ENCODE measurements around the gene COPA.

COPA gene

DNA sequence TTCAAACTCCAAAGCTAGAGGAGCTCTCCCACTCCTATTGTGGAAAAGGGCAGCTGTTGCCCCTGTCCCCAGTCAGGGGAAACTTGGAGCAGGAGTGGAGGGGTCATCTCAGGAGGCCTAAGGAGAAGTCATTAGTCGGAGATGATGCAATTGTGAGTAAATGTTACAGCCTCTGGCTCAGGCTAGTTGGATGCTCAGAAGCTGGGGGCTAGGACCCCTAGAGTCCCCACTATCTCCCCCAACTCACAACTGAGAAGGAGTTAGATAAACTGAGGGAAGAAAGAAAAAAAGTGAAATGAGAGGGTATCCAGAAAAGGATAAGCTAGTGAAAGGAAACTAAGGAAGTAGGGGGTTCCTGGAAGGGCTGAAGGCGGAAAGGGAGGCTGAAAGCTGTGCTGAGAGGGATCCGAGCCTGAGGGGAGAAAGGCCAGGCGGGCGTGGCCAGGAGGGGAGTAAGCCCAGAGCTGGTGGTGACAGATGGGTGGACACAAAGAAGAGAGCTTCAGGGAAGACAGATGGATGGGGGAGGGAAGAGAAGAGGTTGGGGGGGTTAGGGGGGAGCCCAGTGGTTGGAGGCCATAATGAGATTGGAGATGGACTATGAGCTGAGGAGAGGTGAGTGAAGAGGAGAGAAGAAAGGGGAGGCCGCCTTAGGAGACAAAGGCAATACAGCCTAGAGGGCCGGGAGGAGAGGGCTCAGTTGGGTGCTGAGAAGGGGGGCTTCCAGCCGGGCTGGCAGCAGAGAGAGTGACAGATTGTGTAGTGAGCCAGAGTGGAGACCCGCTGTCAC is 19.3 kb upstream of the COPA start:
- DNase-seq = no peak

DNA sequence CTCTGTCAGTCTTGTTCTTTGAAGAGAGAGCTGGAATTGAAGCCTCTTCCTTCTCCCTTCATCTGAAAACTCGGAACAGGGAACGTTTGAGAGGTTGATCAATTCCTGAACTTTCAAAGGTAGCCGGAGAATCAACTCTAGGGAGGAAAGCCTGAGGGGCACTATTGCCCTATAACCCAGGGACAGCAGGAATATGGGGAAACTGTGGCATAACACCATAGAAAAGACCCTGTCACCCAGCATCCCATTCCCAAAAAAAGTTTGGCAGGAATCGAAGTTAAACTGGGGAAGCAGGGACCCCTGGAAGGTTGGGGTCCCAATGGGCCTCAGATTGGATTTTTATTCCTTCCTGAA is 18.7 kb upstream of the COPA start:
- no peak for DNase-seq

DNA sequence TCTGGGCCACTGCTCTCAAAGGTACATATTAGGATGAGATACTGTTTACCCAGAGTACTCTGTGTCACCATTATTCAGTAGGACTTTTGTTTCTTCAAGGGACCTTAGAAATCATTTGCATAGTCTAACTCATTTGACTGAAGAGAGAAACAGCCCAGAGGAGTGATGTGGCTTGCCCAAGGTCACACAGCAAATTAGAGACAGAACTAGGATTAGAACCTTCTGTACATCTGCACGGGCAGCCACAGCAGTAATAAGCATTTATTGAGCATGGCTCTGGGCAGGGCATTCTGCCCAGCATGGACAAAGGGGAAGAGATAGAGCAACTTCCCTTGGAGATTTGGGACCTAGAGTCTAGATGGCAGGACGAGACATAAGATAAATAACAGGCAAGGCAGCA is 18.1 kb upstream of the COPA start:
- no peak for DNase-seq

DNA sequence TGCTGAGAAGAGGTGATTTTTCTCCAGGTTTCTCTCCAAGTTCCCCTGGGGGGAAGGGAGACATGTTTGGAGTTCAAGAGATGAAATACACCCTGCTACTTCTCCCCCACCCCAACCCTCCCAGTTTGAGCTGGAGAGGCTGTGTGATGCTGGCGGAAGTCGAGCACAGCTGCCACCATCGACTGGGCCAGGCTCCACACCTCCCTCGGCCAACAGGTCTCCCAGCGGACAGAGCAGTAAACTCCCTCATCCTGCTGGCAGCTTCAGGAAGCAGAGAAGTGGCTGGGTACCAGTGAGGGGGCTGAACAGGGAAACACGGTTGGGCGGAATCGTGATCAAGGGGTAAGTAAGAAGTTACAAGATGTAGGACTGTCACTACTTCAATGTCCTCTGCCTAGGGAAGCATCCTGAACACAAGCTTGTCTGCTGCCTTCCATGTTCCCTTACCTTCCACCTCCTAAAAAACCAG is 17.2 kb upstream of the COPA start:
- DNase-seq = no peak

DNA sequence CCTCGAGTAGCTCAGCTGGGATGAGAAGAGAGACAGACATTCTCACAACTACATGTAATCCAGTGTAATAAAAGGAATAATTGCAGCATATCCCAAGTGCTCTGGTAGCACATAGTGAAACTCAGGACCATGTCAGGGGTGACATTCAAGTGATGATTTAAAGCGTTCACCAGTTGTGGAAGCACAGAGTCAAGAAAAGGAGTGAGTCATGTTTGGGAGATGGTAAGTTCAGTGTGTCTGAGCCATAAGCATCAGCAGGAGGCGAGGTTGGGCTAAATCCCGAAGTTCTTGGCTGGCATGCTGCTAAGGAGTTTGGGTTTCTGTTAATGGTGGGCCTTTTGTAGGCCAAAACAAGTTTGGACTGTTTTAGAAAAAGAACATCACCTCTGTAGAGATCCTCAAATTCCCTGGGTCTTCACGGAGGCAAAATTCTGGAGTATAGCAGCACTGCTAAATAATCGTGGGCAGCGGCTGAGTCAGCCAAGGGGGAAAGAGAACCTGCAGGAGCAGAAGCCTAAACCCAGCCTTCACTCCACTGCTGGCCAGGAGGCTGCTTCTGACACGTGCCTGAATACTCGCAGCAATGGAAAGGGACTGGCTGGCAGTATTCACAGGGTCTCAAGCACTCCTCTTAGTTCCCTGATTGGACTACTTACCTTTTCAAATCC is 16.6 kb upstream of the COPA start:
- DNase-seq = no peak

DNA sequence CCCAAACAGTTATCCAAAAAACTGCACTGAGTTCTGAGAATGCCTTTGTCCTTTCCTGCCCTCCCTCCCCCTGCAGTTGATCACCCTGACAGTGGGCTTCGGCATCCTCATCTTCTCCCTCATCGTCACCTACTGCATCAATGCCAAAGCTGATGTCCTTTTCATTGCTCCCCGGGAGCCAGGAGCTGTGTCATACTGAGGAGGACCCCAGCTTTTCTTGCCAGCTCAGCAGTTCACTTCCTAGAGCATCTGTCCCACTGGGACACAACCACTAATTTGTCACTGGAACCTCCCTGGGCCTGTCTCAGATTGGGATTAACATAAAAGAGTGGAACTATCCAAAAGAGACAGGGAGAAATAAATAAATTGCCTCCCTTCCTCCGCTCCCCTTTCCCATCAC is 15.0 kb upstream of the COPA start:
- DNase-seq = no peak

DNA sequence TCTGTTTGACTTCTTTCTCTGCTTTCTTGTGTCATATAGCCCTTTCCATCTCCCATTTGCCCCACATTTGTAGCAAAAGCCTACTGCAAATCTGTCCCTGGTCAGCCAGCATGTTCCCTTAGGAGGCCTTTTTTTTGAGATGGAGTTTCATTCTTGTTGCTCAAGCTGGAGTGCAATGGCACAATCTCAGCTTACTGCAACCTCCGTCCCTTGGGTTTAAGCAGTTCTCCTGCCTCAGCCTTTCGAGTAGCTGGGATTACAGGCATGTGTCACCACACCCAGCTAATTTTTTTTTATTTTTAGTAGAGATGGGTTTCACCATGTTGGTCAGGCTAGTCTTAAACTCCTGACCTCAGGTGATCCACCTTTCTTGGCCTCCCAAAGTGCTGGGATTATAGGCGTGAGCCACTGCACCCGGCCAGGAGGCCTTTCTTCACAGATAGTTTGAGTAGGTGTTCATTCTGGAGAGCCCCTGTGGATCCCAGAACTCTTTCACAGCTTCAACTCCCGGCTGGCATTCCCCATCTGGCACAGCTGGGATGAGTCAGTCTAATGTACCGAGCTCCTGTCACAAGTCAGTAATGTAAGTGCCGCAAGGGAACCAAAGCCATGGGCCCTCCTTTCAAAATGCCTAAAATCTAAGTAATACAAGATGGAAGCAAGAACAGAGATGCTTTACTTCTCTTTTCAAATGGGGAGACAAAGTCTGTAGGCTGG is 14.4 kb upstream of the COPA start:
- DNase-seq = no peak

DNA sequence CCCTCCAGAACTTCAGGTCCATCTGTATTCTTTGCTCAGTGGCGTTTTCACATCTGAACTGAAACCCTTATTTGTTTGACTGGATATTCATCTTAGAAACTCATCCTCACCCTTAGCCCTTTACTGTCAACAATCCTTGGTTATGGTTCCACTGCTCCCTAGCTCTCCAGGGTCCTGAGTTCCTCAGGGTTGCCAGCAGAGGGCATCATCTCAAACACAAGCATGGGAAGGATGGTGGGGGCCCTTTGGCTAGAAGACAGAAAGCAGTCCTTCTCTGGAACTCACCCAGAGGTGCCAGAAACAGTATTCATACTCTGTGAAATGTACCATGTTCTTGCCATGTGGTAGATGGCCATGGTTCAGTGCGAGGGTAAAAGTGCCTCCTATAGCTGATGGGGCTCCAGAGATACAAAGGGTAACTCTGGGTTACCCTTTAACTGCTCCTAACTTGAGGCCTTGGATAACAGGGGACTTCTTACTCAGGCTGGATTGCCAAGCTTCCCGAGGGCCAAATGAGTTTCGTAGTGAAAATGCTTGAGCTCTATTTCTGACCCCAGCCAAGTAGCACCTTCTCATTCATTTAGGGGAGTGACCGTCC is 11.4 kb upstream of the COPA start:
- peak in 1 of 5 experiments; percentile 40 for DNase-seq

DNA sequence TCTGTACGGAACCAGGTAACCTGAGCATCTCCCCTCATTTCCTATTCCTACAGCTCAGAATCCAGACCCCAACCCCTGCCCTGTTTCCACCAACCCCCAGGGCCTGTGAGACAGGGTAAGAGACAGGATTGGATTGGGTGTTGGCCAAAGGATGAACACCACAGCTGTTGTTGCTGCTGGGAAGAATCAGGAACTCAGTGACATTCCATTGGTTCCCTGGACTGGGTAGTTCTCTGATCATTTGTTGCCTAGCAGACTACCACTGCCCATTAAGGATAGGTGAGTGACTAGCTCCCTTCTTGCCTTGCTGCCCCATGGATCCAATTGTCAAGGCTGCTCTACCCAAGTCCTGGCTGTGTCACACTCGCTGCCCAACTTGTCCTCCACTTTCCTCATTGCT is 10.2 kb upstream of the COPA start:
- DNase-seq = no peak

DNA sequence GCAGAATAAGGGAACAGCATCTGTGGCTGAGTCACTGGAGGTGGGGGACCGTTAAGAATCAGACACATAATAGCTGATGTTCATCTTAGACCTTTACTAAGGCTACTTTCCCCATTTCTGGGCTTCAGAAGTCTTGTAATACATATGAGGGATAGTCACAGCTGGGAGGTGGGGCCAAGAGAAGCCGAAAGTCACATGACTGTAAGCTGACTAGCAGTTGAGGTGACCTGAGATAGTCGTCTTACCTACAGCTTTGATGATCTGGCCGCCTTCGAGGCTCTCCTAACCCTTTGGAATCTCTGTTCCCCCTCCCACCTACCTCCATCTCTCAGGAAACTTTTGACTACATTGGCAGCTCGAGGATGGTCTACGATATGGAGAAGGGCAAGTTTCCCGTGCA is 9.5 kb upstream of the COPA start:
- DNase-seq = no peak

DNA sequence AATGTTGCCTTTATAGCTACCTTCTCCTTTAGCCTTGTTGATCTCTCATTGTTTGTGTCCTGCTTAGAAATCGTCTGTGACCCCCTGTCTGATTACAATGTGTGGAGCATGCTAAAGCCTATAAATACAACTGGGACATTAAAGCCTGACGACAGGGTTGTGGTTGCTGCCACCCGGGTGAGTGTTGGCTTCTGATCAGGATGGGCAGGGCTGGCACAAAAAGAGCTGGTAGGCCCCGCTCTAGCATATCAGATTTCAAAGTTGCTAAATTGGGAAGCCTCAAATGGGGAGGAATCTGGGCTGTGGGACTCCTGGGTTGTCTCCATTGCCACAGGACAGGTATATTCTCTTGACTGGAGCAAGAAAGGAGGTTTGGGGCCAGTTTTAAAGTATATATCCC is 8.6 kb upstream of the COPA start:
- no peak for DNase-seq

DNA sequence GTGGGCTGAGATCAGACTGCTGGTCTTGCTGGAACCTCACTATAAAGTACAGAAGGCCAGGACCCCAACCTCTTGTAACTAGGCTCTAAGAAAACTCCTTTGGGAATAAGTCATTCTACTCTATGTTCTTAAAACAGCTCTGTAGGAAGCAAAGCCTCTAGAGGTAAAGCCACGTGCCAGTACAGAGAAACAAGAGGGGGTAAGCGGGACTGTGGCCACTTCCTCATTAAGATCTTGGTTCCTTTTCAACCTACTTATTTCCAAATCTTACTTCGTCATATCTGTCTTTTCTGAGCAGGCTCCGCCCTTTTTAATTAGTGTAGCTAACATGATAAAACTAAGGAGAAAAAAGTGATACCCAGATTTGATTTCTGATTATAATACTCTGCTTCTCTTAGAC is 3.9 kb upstream of the COPA start:
- DNase-seq = no peak

DNA sequence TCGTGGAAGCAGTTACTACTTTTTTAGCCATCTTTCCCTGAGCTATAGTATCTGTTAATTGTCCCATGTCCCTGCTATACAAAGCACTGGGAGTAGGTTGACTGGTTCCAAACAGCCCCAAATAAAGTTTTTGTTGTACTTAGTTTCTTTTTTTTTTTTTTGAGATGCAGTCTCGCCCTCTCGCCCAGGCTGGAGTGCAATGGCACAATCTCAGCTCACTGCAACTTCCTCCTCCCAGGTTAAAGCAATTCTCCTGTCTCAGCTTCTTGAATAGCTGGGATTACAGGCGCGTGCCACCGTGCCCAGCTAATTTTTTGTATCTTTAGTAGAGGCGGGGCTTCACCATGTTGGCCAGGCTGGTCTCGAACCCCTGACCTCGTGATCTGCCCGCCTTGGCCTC is 3.4 kb upstream of the COPA start:
- no peak for DNase-seq

DNA sequence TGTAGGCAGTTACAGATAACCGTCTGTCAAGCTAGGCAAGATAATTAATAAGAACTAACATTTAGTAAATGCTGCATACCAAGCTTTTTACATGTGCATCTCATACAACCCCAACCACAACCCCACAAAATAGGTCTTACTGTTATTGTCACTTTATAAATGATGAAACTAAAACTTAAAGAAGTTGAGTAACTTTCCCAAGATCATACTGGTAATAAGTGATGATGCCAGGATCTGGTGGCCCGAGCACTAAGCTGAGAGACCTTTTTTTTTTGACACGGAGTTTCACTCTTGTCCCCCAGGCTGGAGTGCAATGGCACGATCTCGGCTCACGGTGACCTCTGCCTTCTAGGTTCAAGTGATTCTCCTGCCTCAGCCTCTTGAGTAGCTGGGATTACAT is 1.9 kb upstream of the COPA start:
- DNase-seq = no peak

DNA sequence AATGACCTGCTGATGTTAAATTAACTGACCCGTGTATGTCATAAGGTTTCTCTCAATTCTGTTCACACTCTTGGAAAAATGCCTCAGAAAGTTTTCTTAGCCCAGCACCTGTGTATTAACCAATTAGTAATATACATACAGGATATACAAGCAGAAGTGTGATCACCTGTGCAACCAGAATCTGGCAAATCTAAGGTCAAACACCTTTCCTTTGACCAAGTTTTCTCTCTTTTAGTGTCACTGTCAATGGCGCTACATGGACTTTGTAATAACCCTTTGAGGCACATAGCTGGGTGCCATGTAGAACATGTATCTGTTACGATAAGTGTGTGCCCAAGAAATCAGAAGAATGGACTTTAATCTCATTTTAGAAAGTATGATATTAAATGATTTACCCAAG is 1.2 kb upstream of the COPA start:
- no peak for DNase-seq

DNA sequence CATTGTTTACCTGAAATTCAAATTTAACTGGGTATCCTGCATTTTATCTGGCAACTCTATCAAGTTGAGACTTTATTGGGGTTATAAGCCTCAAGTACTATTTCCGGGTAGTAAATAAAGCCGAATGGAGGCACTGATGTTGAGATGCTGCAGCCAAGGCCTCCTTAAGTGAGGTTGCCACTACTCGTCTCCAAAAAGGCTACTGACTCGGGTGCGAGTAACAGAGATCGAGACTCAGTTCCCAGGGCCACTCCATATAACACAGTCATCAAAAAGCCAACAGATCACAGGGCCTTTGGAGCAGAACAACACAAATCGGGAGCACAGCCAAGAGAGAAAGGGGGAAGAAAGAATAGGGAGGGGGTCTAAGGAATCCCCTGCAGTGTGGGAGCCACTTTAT is 524 bp downstream of the COPA start:
- DNase-seq = peak in 1 of 5 experiments; percentile 48

DNA sequence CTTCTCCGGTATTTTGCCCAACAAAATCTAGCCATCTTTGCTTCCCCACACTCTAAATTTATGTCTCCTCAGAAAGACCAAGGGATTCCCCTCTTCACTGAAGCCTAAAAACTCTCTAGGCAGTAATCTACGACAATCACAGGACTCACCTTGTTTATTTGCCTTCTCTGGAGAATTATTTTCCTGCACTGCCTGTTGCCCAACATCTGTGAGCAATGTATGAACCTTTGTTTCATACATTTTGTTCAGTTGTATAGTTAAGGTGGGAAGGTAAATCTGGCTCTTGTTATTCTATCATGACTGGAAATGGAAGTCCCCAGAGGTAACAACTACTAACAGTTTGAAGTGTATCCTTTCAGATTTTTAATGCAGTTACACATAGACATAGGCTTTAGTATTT is 2.2 kb downstream of the COPA start:
- no peak for DNase-seq

DNA sequence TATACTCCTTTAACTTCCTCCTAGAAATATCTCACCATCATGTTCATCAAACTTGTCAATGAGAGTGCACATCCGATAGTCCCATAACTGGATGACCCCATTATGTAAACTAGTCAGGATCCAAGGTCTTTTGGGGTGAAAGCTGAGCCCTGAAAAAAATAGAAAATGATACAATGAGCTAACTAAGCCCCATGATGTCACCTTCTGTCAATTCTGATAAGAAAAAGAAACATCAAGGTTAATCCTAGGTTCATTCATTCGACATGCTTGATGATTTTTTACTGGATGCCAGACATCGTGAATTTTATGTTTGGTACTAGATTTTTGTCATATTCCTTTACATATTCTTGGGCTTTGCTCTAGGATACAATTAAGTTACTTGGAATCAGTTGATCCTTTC is 2.9 kb downstream of the COPA start:
- no peak for DNase-seq

DNA sequence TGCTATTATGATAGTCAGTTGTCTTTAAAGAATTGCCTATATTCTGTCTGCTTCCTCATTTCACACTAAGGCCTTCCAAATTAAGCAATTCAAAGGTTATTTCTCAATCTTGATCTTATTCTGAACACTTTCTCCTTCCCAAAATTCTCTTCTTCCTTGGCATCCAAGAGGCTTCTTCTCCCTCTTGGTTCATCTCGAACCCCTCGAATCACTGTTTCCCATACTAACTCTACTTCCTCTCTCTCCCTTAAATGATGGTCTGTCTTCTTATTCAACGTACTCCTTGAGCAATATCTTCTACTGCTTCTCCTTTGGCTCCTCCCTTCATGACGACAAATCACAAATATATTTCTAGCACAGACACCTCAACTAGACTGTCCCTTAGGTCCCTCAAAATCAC is 4.5 kb downstream of the COPA start:
- DNase-seq = no peak

DNA sequence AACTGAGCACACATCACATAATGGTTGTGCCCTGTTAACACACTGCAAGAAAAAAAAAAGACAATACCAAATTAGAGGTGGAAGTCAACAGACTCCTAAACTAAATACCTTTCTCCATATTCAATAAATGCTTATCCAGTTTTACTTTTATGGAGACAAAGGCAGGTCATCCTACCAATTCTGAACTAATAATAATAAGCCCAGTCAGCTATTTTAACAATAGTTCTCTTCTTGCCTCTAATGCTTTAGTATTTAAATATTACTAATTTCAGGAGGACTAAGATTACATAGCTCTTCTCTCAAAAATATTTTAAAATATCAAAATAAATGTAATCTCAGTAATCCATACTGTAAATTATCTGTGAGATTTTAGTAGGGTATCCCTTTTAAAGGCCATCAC is 10.5 kb downstream of the COPA start:
- no peak for DNase-seq

DNA sequence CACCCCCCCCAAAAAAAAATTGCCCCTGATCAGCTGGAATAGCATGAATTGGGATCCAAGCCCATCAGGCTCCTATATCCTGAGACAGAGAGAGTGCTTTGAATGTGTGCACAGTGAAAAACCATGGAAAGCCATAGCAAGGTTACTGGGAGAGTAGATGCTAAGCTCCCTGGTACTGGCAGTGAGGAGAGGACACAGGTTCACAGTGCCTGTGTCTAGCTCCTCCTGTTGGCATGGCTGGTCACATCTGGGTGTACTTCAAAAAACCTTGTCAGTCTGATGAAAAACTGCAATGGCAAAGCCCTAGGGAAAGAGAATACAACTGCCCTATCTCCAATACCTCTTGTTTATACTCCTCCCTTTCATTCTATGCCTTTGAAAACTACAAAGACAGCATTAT is 12.9 kb downstream of the COPA start:
- no peak for DNase-seq

DNA sequence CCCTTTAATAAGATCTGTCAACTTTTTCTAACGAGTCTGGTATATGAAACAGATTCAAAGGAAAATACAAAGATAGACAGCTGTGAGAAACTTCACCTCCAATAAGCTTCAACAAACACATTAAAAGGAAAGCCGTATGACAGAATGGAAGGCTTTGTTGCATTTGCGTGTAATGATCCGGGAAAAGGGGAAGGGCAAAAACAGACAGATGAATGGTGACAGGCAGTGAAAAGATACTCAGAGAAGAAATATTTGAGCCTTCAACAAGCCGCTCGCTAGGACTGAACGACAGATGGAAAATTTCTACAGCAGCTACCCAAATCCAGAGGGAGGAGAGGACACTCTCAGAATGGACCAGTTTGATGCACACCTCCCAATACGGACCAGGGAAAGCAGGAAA is 14.9 kb downstream of the COPA start:
- no peak for DNase-seq

DNA sequence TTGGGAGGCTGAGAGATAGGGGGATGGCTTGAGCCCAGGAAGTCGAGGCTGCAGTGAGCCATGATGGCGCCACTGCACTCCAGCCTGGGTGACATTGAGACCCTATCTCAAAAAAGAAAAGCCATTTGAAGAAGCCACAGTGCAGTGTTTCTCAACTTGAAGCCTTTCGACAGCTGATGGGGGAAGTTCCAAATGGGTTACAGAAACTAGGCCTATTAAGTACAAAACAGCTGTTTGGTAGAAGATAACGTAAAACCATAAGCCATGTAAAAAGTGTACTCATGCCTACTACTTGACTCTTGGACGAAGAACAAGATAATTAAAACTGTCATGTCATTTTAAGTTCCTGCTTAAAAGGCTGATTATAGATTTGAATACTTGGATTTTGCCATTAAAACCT is 16.6 kb downstream of the COPA start:
- no peak for DNase-seq

DNA sequence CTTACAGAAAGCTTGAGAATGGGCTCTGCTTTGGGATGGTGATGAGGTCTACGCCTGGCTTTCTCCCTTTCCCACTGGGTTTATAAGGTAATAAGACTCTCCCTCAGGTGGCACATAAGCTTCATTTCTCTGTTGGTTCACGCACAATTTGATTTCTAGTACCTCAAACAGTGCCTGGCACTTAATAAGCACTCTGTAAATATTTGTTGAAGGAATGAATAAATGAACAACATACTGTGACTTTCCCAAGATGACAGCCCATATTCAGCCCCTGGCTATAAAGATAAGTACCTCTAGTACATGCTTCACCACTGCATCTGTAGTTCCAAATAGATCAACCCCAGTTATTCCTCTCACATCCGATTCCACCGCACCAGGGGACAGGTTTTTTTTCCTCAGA is 17.8 kb downstream of the COPA start:
- no peak for DNase-seq
